HepG2 (cell line): ENCODE measurements around the gene CLDN9. TPM values are rescaled to one million over a fixed set of nuclear protein-coding genes. Genes with fewer than 3 reads are reported as not detected.

Source experiments
- ARID4A ChIP-seq: sonication (generic); formaldehyde crosslinking; IDR thresholded peaks from 2 replicates; pipeline ENCODE4 v1.5.0; 2020; ENCODE audit warnings: mild to moderate bottlenecking, missing genetic modification reagents, borderline replicate concordance
- HIVEP1 ChIP-seq: sonication (generic); formaldehyde crosslinking; IDR thresholded peaks from 2 replicates; pipeline ENCODE4 v1.4.0; 2020; ENCODE audit warnings: mild to moderate bottlenecking, missing genetic modification reagents
- MLXIP ChIP-seq: sonication (generic); formaldehyde crosslinking; IDR thresholded peaks from 2 replicates; pipeline ENCODE4 v1.9.0; 2021; ENCODE audit warnings: missing genetic modification reagents, borderline replicate concordance
- MXD3 ChIP-seq: IDR thresholded peaks from 2 replicates; pipeline ENCODE4 v1.6.1; 2016; ENCODE audit warnings: mild to moderate bottlenecking, missing biosample characterization, missing genetic modification reagents
- NONO ChIP-seq, 2 experiments: fragments of 450-650 bp in 1 of 2; sonication (generic) in 1 of 2; formaldehyde crosslinking in 1 of 2; IDR thresholded peaks in 1 of 2; conservative IDR thresholded peaks in 1 of 2; 2 replicates each; pipeline versions ENCODE4 v1.6.1 to v1.8.0; 2017 to 2022; ENCODE audit warnings: mild to moderate bottlenecking in 1 of 2, missing genetic modification reagents in 1 of 2, moderate library complexity in 1 of 2
- SAP130 ChIP-seq: IDR thresholded peaks from 2 replicates; pipeline ENCODE4 v1.6.1; 2016; ENCODE audit warnings: low read depth
- SIN3B ChIP-seq: fragments of 150-350 bp; IDR thresholded peaks from 2 replicates; pipeline ENCODE4 v1.6.1; 2014; ENCODE audit warnings: low read length
- TEAD3 ChIP-seq: optimal IDR thresholded peaks from 2 replicates; pipeline ENCODE3; 2016; ENCODE audit warnings: borderline replicate concordance
- ZBTB26 ChIP-seq: IDR thresholded peaks from 2 replicates; pipeline ENCODE4 v1.6.1; 2016; ENCODE audit warnings: missing compliant biosample characterization, missing genetic modification reagents, borderline replicate concordance
- ZC3H4 ChIP-seq: sonication (generic); formaldehyde crosslinking; IDR thresholded peaks from 2 replicates; pipeline ENCODE4 v1.4.0; 2020; ENCODE audit warnings: missing genetic modification reagents, borderline replicate concordance
- ZNF383 ChIP-seq: sonication (generic); formaldehyde crosslinking; IDR thresholded peaks from 2 replicates; pipeline ENCODE4 v1.4.0; 2020; ENCODE audit warnings: missing genetic modification reagents, mild to moderate bottlenecking, borderline replicate concordance
- polyA plus RNA-seq, 8 experiments: library from polyadenylated mRNA; depleted of rRNA in 3 of 8; stranded (reverse) in 7 of 8; unstranded in 1 of 8; fragments of >200 nt; fragmentation: Illumina TruSeq in 4 of 8; extraction: Trizol in 4 of 8; gene quantifications; 2 replicates each; pipeline versions ENCODE4 v1.2.1 to v1.2.3, GENCODE V29; 2011 to 2016; ENCODE audit warnings: low read depth in 4 of 8, missing spikeins in 1 of 8, mixed read lengths in 1 of 8; ENCODE audit not compliant: insufficient read depth in 1 of 8
- total RNA-seq, 5 experiments: library from RNA; depleted of rRNA; stranded (reverse); fragments of >200 nt; fragmentation: Illumina TruSeq; extraction: Trizol; gene quantifications; 2 replicates each; pipeline ENCODE4 v1.2.3, GENCODE V29; 2016; ENCODE audit warnings: low read depth in 1 of 5

Gene CLDN9
- total and polyA plus RNA-seq, 2 of the 13 experiments (the other 11 are each of a cell fraction or from before 2014, with no cell fraction given), result 0.15 to 0.26 TPM

- TF ChIP-seq ZC3H4 (CRISPR knock-in tag) (no peak), MLXIP (no peak), SAP130 (CRISPR knock-in tag) (peak; percentile 50; the same call in 1 of the 2 replicates), NONO (IDR thresholded peaks at IDR 0.05) (no peak), NONO (CRISPR knock-in tag; conservative IDR thresholded peaks at IDR 0.05) (0 out of 2 replicates have a peak, but pooled peaks have one; percentile 9), ZNF383 (no peak), TEAD3 (CRISPR knock-in tag) (peak; percentile 14), HIVEP1 (0 out of 2 replicates have a peak, but pooled peaks have one; percentile 49), ZBTB26 (CRISPR knock-in tag) (peak; percentile 13; the same call in 1 of the 2 replicates), SIN3B (no peak), MXD3 (CRISPR knock-in tag) (peak; percentile 71), ARID4A (CRISPR knock-in tag) (peak; percentile 16; the same call in 1 of the 2 replicates)
- TF ChIP-seq, all 625 proteins: peak for 58
Observed at GRCh38 chr16:2963723-2964474, 48.8 kb upstream of the CLDN9 start, which contains the start of gene KREMEN2 (continued).
